Vagina (tissue), 2 donors: ENCODE results near the gene CHN2.

ENCODE experiments used
- CTCF ChIP-seq, 3 experiments: fragments of 450-650 bp in 2 of 3; fragments of 200-600 bp in 1 of 3; sonication (generic) in 1 of 3; IDR thresholded peaks; one replicate each; pipeline ENCODE4 v1.5.1; 2017 to 2019; ENCODE audit warnings: antibody characterized with exemption in 3 of 3, mild to moderate bottlenecking in 2 of 3, moderate library complexity in 2 of 3
- POLR2AphosphoS5 ChIP-seq, 2 donors: sonication (generic); formaldehyde crosslinking; IDR thresholded peaks; one replicate each; pipeline ENCODE4 v1.9.0; 2017; ENCODE audit warnings: antibody characterized with exemption in 2 of 2, mild to moderate bottlenecking in 2 of 2, low read depth in 1 of 2; ENCODE audit not compliant: insufficient read depth in 1 of 2

GRCh38 chr7:29476916-29477315, 282.3 kb downstream of the CHN2 start:
- no peak for TF ChIP-seq CTCF (IDR thresholded peaks at IDR 0.05)
- TF ChIP-seq POLR2AphosphoS5 (IDR thresholded peaks at IDR 0.05; ENCODE audit: insufficient read depth in 1 of 2, low read depth in 1 of 2): no peak
